KMS-11 (cell line): ENCODE data around the gene VWCE.
A peak's percentile ranks its signal among the peaks of the same experiment; 100 is the strongest.
"Not testable (repeated sequence)": the region's sequence is repeated elsewhere in the genome, so short reads cannot be mapped to it uniquely, and the experiment has no call there.

Experiments used
- H2AFZ ChIP-seq: fragments of 200-600 bp; sonication (generic); 2 replicates; pipeline ENCODE4 v1.6.1; 2016; ENCODE audit warnings: antibody characterized with exemption, mixed run types, low read depth
- H3K27ac ChIP-seq: fragments of 200-600 bp; sonication (generic); 2 replicates; pipeline ENCODE4 v1.6.1; 2016; ENCODE audit warnings: mild to moderate bottlenecking, mixed run types
- H3K27me3 ChIP-seq: fragments of 200-600 bp; sonication (generic); 2 replicates; pipeline ENCODE4 v1.6.1; 2017; ENCODE audit warnings: mild to moderate bottlenecking, low read depth, mixed run types, moderate library complexity; ENCODE audit not compliant: insufficient read depth
- H3K36me3 ChIP-seq: fragments of 200-600 bp; sonication (generic); 2 replicates; pipeline ENCODE4 v1.6.1; 2017; ENCODE audit warnings: mild to moderate bottlenecking, mixed run types; ENCODE audit not compliant: insufficient read depth
- H3K4me1 ChIP-seq: fragments of 200-600 bp; sonication (generic); 2 replicates; pipeline ENCODE4 v1.6.1; 2016; ENCODE audit warnings: mild to moderate bottlenecking, low read depth, mixed run types; ENCODE audit not compliant: poor library complexity, severe bottlenecking
- H3K4me2 ChIP-seq: fragments of 200-600 bp; sonication (generic); 2 replicates; pipeline ENCODE4 v1.7.0; 2016; ENCODE audit warnings: mild to moderate bottlenecking, mixed run types
- H3K4me3 ChIP-seq: fragments of 200-600 bp; sonication (generic); IDR thresholded peaks from 2 replicates; pipeline ENCODE4 v1.6.1; 2017; ENCODE audit warnings: low read depth, low read length, mixed read lengths; ENCODE audit not compliant: insufficient read depth
- H3K79me2 ChIP-seq: fragments of 200-600 bp; sonication (generic); 2 replicates; pipeline ENCODE4 v1.6.1; 2016; ENCODE audit warnings: low read depth, mixed run types; ENCODE audit not compliant: insufficient read depth
- H3K9ac ChIP-seq: fragments of 200-600 bp; sonication (generic); 2 replicates; pipeline ENCODE4 v1.6.1; 2016; ENCODE audit warnings: mild to moderate bottlenecking, mixed run types
- H4K20me1 ChIP-seq: fragments of 200-600 bp; sonication (generic); 2 replicates; pipeline ENCODE4 v1.6.1; 2016; ENCODE audit warnings: mild to moderate bottlenecking, mixed run types; ENCODE audit not compliant: insufficient read depth
- TF ChIP-seq, protein P1 (sequence below): fragments of 200-600 bp; sonication (generic); conservative IDR thresholded peaks from 2 replicates; pipeline ENCODE4 v1.6.1; 2017; ENCODE audit warnings: low read depth, mild to moderate bottlenecking, antibody characterized with exemption, low read length, moderate library complexity, mixed read lengths

Gene VWCE

DNA sequence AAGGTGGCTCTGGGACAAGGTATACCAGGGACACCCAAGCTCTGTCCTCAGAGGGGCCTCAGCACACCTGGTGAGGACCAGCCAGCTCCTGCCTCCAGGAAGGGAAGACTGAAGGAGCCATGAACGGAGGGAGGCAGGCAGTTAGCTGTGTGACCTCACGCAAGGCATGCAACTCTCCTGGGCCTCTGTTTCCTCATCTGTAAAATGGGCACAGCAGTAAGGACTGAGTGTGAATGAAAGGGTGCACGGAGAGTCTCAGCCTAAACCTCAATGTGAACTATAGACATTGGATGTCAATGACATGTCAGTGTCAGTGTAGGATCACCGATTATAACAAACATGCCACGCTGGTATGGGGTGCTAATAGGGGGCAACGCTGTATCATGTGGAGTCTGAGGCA is 35.8 kb downstream of the VWCE start:
- H3K4me3 ChIP-seq, result no peak overlapping the region
- no peaks in the 10 kb centered on the region for H3K4me1 ChIP-seq
- H3K9ac ChIP-seq, result no peak overlapping the region
- no peaks in the 10 kb centered on the region for H3K27me3 ChIP-seq
- H2AFZ ChIP-seq, result no peak overlapping the region
- no peak overlapping the region for H3K27ac ChIP-seq
- no peaks in the 10 kb centered on the region for H3K79me2 ChIP-seq
- no peaks in the 10 kb centered on the region for H3K36me3 ChIP-seq
- TF ChIP-seq, protein P1, sequence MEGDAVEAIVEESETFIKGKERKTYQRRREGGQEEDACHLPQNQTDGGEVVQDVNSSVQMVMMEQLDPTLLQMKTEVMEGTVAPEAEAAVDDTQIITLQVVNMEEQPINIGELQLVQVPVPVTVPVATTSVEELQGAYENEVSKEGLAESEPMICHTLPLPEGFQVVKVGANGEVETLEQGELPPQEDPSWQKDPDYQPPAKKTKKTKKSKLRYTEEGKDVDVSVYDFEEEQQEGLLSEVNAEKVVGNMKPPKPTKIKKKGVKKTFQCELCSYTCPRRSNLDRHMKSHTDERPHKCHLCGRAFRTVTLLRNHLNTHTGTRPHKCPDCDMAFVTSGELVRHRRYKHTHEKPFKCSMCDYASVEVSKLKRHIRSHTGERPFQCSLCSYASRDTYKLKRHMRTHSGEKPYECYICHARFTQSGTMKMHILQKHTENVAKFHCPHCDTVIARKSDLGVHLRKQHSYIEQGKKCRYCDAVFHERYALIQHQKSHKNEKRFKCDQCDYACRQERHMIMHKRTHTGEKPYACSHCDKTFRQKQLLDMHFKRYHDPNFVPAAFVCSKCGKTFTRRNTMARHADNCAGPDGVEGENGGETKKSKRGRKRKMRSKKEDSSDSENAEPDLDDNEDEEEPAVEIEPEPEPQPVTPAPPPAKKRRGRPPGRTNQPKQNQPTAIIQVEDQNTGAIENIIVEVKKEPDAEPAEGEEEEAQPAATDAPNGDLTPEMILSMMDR, result no peak
- H4K20me1 ChIP-seq, result no peaks in the 10 kb centered on the region
- H3K4me2 ChIP-seq, result no peak overlapping the region

DNA sequence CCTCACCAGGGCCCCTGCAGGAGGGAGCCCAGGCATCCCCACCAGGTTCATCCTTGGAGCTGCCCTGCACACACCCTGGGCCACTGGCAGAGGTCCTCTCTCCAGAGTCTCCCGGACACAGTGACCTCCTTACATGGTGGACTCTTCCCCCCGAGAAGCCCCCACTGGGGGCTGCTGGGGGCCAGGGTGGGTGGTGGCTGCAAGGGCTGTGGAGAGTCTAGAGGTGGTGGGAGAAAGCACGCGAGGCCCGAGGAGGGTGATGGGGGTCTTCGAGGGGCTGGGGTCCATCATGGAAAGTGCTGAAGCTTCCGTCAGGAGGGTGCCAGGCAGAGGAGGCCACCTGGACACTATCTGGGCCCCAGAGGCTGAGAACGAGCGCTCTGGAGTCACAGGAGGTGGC is 36.6 kb downstream of the VWCE start:
- no peak overlapping the region for H3K27ac ChIP-seq
- H3K9ac ChIP-seq, result no peak overlapping the region
- H3K4me3 ChIP-seq, result no peak overlapping the region
- TF ChIP-seq, protein P1, result no peak
- no peaks in the 10 kb centered on the region for H3K79me2 ChIP-seq
- H2AFZ ChIP-seq, result no peak overlapping the region
- no peaks in the 10 kb centered on the region for H3K27me3 ChIP-seq
- H3K4me2 ChIP-seq, result no peak overlapping the region
- no peaks in the 10 kb centered on the region for H3K4me1 ChIP-seq
- no peaks in the 10 kb centered on the region for H4K20me1 ChIP-seq
- H3K36me3 ChIP-seq, result no peaks in the 10 kb centered on the region

DNA sequence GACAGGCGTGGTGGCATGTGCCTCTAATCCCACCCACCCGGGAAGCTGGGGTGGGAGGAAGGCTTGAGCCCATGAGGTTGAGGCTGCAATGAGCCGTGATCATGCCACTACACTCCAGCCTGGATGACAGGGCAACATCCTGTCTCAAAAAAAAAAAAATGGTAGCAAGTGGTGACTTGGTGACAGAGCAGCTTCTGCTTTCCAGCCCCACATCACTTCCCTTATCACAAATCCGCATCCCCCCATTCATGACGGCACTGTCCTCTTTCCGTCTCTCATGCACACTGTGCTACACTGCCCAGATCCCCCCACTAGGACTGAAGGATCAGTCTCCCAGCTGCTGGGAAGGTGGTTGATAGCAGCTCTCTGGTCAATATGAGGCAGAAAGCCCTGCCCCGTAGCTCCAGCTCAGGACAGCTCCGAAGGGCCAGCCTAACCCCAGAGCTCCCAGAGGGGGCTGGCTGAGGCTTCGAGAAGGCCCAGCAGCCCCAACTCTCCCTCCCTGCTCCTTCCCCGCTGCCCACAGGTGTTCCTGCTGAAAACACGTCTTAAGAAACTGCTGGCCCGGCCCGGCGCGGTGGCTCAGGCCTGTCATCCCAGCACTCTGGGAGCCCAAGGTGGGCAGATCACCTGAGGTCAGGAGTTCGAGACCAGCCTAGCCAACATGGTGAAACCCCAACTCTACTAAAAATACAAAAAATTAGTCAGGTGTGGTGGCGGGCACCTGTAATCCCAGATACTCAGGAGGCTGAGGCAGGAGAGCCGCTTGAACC is 38.2 kb downstream of the VWCE start:
- H3K79me2 ChIP-seq, result no peaks in the 10 kb centered on the region
- no peak overlapping the region for H3K4me3 ChIP-seq
- H3K36me3 ChIP-seq, result no peaks in the 10 kb centered on the region
- no peak overlapping the region for H2AFZ ChIP-seq
- no peak overlapping the region for H3K27ac ChIP-seq
- TF ChIP-seq, protein P1, result no peak
- H3K4me1 ChIP-seq, result no peaks in the 10 kb centered on the region
- H4K20me1 ChIP-seq, result no peaks in the 10 kb centered on the region
- H3K9ac ChIP-seq, result no peak overlapping the region
- no peaks in the 10 kb centered on the region for H3K27me3 ChIP-seq
- H3K4me2 ChIP-seq, result no peak overlapping the region

DNA sequence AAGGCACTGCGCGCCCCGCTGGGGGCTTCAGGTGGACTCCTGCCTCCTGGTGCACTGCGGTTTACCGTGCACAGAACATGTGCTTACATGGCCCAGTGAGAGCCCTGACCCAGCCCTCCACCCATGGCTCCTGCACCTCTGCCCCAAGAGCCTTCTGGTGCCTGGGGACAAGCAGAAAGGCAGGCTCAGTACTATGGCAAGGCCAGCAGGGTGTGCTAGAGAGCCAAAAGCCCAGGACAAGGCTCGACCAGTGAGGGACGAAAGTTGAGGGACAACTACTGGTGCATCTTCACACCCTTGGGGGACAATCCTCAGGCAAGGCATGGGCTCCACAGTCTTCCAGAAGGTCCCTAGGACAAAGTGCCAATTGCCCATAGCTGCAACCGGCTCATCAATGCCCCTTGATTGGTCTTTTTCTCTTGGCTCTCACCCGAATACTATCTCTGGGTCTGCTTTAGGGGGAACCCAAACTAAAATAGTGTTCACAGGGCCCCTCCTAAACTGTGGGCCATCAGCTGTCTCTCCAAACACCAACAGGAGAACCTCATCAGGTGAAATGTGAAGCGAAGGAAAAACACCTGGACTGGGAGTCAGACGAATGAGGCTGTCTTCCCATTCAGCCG is 40.6 kb downstream of the VWCE start:
- TF ChIP-seq, protein P1, result peak; percentile 83
- H4K20me1 ChIP-seq, result no peaks in the 10 kb centered on the region
- no peak overlapping the region for H3K4me2 ChIP-seq
- 0 out of 2 replicates have a peak overlapping the region, but pooled peaks have one; percentile 25 for H2AFZ ChIP-seq
- H3K4me3 ChIP-seq, result no peak overlapping the region
- no peak overlapping the region for H3K9ac ChIP-seq
- no peaks in the 10 kb centered on the region for H3K27me3 ChIP-seq
- H3K36me3 ChIP-seq, result no peaks in the 10 kb centered on the region
- H3K79me2 ChIP-seq, result no peaks in the 10 kb centered on the region
- H3K4me1 ChIP-seq, result no peaks in the 10 kb centered on the region
- H3K27ac ChIP-seq, result no peak overlapping the region

DNA sequence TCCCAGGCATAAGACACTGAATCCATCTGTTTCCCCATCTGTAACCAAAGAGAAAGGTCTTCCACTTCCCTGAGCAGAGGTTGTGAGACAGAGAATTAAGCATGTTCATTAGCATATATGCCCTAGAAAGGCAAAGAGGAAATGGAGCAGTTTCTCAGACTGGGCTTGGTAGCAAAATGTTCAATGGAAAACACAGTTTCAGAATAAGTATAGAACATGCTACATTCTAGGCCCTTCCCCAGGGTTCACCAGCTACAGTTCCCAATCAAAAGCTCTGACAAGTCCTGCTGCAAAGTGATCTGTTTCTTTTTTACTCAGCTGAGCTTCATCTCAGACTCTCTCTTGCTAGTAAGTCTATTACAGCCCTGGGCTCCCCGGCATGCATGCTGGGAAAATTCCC is 42.8 kb downstream of the VWCE start:
- H3K4me2 ChIP-seq, H3K79me2 ChIP-seq, H4K20me1 ChIP-seq, H3K9ac ChIP-seq, H3K4me3 ChIP-seq, H2AFZ ChIP-seq, H3K4me1 ChIP-seq, H3K36me3 ChIP-seq, H3K27ac ChIP-seq, H3K27me3 ChIP-seq: not testable (repeated sequence)

DNA sequence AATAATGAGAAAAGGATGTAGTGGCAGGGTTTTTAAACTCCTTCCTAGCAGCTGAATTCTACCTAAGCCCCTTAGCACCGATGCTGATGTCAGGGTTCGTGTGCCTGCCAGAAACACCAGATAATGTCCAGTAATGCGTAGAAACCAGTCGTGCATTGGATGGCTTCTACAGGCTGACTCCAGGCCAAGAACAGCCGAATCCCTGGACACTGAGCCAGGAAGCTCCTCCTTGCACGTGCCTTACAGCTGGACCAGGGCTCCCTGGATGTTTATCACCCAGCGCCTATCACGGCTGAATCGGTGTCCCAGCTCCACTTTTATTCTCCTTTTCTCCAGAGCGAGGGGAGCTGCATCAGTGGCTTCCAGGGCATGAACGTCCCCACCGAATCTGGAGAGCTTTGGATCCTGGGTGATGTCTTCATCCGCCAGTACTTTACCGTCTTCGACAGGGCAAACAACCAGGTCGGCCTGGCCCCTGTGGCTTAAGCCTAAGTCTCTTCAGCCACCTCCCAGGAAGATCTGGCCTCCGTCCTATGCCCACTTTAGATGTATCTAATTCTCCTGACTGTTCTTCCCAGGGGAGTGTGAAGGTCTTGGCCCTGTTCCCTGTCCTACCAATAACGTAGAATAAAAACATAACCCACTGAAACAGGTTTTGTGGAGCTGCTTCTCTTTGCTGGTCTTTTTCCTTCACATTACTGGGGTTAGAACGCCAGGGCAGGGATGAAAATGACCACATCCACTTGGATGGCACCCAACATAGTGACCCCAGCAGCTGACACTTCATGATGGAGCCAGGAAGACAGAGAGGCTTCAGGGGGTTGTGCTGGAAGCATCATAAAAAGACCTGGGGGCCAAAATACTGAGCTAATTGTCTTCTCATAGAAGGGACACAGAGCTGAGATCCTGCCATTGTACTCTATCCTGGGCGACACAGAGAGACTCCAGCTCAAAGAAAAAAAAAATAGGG is 44.0 kb downstream of the VWCE start:
- not testable (repeated sequence) for H3K79me2 ChIP-seq, H3K4me3 ChIP-seq, H3K4me2 ChIP-seq, H3K27ac ChIP-seq, H3K36me3 ChIP-seq, H2AFZ ChIP-seq, H3K9ac ChIP-seq, H3K27me3 ChIP-seq, H3K4me1 ChIP-seq, H4K20me1 ChIP-seq
